IMR-90 (cell line): ENCODE data around the gene CCDC9. TPM values are rescaled to one million over a fixed set of nuclear protein-coding genes. Genes with fewer than 3 reads are reported as not detected.

Experiments used
- ATAC-seq: fragments of 200-7000 bp; cut with Tn5 transposase; 2 replicates; pipeline ENCODE4 v1.9.1; 2020; ENCODE audit warnings: low read depth, mild to moderate bottlenecking, moderate library complexity
- BruUV-seq: library from RNA; stranded (reverse); fragments of 400-500 nt; replicated peaks from 2 replicates; lab custom pipeline; 2021; lab: Mats Ljungman, UMichigan
- CTCF ChIA-PET: fragments of 300-600 bp; formaldehyde crosslinking; extraction: SDS; loops from one replicate; lab custom pipeline; 2021; ENCODE audit warnings: antibody characterized with exemption; lab: Yijun Ruan, JAX
- POLR2A ChIA-PET: fragments of 300-600 bp; sonication (Branson Sonifier 250); formaldehyde crosslinking; loops from one replicate; lab custom pipeline; 2022; ENCODE audit warnings: antibody characterized with exemption; ENCODE audit not compliant: unreplicated experiment; lab: Charles Lee
- DNase-seq: peaks from one replicate; pipeline ENCODE4 v3.0.0; 2013
- H2AFZ ChIP-seq: replicated peaks from 2 replicates; pipeline ENCODE3; 2013; ENCODE audit warnings: low read length, mild to moderate bottlenecking; ENCODE audit not compliant: poor library complexity
- H2AK5ac ChIP-seq: 2 replicates; pipeline ENCODE4 v1.6.1; 2013; ENCODE audit warnings: low read depth, low read length, inconsistent platforms
- H2AK9ac ChIP-seq: replicated peaks from 2 replicates; pipeline ENCODE3; 2013; ENCODE audit warnings: mild to moderate bottlenecking, low read depth, low read length, moderate library complexity; ENCODE audit not compliant: poor library complexity
- H2BK120ac ChIP-seq: 2 replicates; pipeline ENCODE4 v1.6.1; 2013; ENCODE audit warnings: low read depth, low read length, inconsistent platforms
- H2BK15ac ChIP-seq: 3 replicates; pipeline ENCODE4 v1.6.1; 2013; ENCODE audit warnings: low read depth, low read length, inconsistent platforms
- H2BK20ac ChIP-seq: 2 replicates; pipeline ENCODE4 v1.6.1; 2013; ENCODE audit warnings: low read depth, mild to moderate bottlenecking, inconsistent platforms, low read length, moderate library complexity
- H2BK5ac ChIP-seq: 2 replicates; pipeline ENCODE4 v1.6.1; 2013; ENCODE audit warnings: mild to moderate bottlenecking, low read depth, low read length, inconsistent platforms; ENCODE audit not compliant: poor library complexity, severe bottlenecking
- H3K14ac ChIP-seq: replicated peaks from 2 replicates; pipeline ENCODE4 v1.6.1; 2013; ENCODE audit warnings: low read depth, low read length, inconsistent platforms
- H3K18ac ChIP-seq: 2 replicates; pipeline ENCODE4 v1.6.1; 2013; ENCODE audit warnings: low read depth, low read length, control low read depth
- H3K23ac ChIP-seq: 2 replicates; pipeline ENCODE4 v1.6.1; 2013; ENCODE audit warnings: low read depth, low read length, inconsistent platforms
- H3K27ac ChIP-seq: 2 replicates; pipeline ENCODE4 v1.5.1; 2013; ENCODE audit warnings: mild to moderate bottlenecking, control low read depth, low read length; ENCODE audit not compliant: insufficient read depth
- H3K27me3 ChIP-seq: 2 replicates; pipeline ENCODE4 v1.6.1; 2013; ENCODE audit warnings: low read length; ENCODE audit not compliant: control insufficient read depth, insufficient read depth
- H3K36me3 ChIP-seq: 2 replicates; pipeline ENCODE4 v1.6.1; 2013; ENCODE audit warnings: low read length, mixed read lengths; ENCODE audit not compliant: control insufficient read depth, insufficient read depth
- H3K4ac ChIP-seq: 2 replicates; pipeline ENCODE4 v1.6.1; 2013; ENCODE audit warnings: low read depth, low read length, inconsistent platforms
- H3K4me1 ChIP-seq: 2 replicates; pipeline ENCODE4 v1.6.1; 2013; ENCODE audit warnings: low read length, mixed read lengths; ENCODE audit not compliant: control insufficient read depth, insufficient read depth
- H3K4me2 ChIP-seq: 2 replicates; pipeline ENCODE4 v1.6.1; 2013; ENCODE audit warnings: low read depth, mild to moderate bottlenecking, control low read depth, low read length, moderate library complexity
- H3K4me3 ChIP-seq: 2 replicates; pipeline ENCODE4 v1.5.1; 2013; ENCODE audit warnings: low read depth, mild to moderate bottlenecking, control low read depth, low read length, moderate library complexity; ENCODE audit not compliant: insufficient read depth
- H3K56ac ChIP-seq: 2 replicates; pipeline ENCODE4 v1.6.1; 2013; ENCODE audit warnings: low read length, inconsistent platforms; ENCODE audit not compliant: insufficient read depth; ENCODE audit errors: extremely low read depth
- H3K79me1 ChIP-seq, 2 experiments: 2 replicates each; pipeline ENCODE4 v1.6.1; 2013; ENCODE audit warnings: low read length in 2 of 2, inconsistent platforms in 1 of 2, low read depth in 1 of 2
- H3K9ac ChIP-seq: 2 replicates; pipeline ENCODE4 v1.6.1; 2013; ENCODE audit warnings: low read depth, low read length, control low read depth
- H3K9me1 ChIP-seq: 2 replicates; pipeline ENCODE4 v1.6.1; 2013; ENCODE audit warnings: low read length, inconsistent platforms; ENCODE audit not compliant: insufficient read depth
- H3K9me3 ChIP-seq: 2 replicates; pipeline ENCODE4 v1.6.1; 2013; ENCODE audit warnings: low read length; ENCODE audit not compliant: control insufficient read depth, insufficient read depth
- H4K20me1 ChIP-seq: 2 replicates; pipeline ENCODE4 v1.6.1; 2013; ENCODE audit warnings: low read length, inconsistent platforms; ENCODE audit not compliant: insufficient read depth
- H4K5ac ChIP-seq: 2 replicates; pipeline ENCODE4 v1.6.1; 2013; ENCODE audit warnings: mild to moderate bottlenecking, low read depth, low read length, control low read depth
- H4K8ac ChIP-seq, 2 experiments: 2 replicates each; pipeline ENCODE4 v1.6.1; 2013; ENCODE audit warnings: low read depth in 2 of 2, low read length in 2 of 2, control low read depth in 1 of 2, inconsistent platforms in 1 of 2
- H4K91ac ChIP-seq: 2 replicates; pipeline ENCODE4 v1.6.1; 2013; ENCODE audit warnings: low read depth, low read length, inconsistent platforms; ENCODE audit not compliant: insufficient read depth
- BHLHE40 ChIP-seq: fragments of 150-350 bp; IDR thresholded peaks from 2 replicates; pipeline ENCODE4 v1.6.1; 2016; ENCODE audit warnings: mild to moderate bottlenecking, low read depth, low read length
- CEBPB ChIP-seq: IDR thresholded peaks from 2 replicates; pipeline ENCODE4 v1.6.1; 2012; ENCODE audit warnings: low read depth, low read length, improper control_type of control experiment
- CHD1 ChIP-seq: IDR thresholded peaks from 2 replicates; pipeline ENCODE4 v1.6.1; 2012; ENCODE audit warnings: low read depth, low read length, improper control_type of control experiment
- ELK1 ChIP-seq: fragments of 150-350 bp; IDR thresholded peaks from 2 replicates; pipeline ENCODE4 v1.6.1; 2016; ENCODE audit warnings: low read depth, mild to moderate bottlenecking, low read length, moderate library complexity, borderline replicate concordance
- FOS ChIP-seq: fragments of 150-350 bp; IDR thresholded peaks from 2 replicates; pipeline ENCODE4 v1.6.1; 2016; ENCODE audit warnings: low read depth, low read length
- MAFK ChIP-seq: IDR thresholded peaks from 2 replicates; pipeline ENCODE4 v1.6.1; 2012; ENCODE audit warnings: low read depth, low read length, improper control_type of control experiment
- MAZ ChIP-seq: IDR thresholded peaks from 2 replicates; pipeline ENCODE4 v1.6.1; 2012; ENCODE audit warnings: low read depth, mild to moderate bottlenecking, low read length, improper control_type of control experiment, moderate library complexity, borderline replicate concordance
- MXI1 ChIP-seq: IDR thresholded peaks from 2 replicates; pipeline ENCODE4 v1.6.1; 2012; ENCODE audit warnings: low read depth, mild to moderate bottlenecking, low read length, moderate library complexity, borderline replicate concordance
- NFE2L2 ChIP-seq: fragments of 150-350 bp; IDR thresholded peaks from 2 replicates; pipeline ENCODE4 v1.6.1; 2016; ENCODE audit warnings: low read depth, mild to moderate bottlenecking, low read length
- POLR2A ChIP-seq: IDR thresholded peaks from 2 replicates; pipeline ENCODE4 v1.6.1; 2012; ENCODE audit warnings: mild to moderate bottlenecking, low read depth, low read length
- SMC3 ChIP-seq: fragments of 150-350 bp; IDR thresholded peaks from 2 replicates; pipeline ENCODE4 v1.6.1; 2016; ENCODE audit warnings: low read depth, mild to moderate bottlenecking, antibody characterized with exemption, low read length, moderate library complexity
- WGBS, 2 experiments: methylation state at CpG; one replicate each; pipeline versions ENCODE4 v1.1.5 to v1.1.7; 2013; ENCODE audit warnings: missing lambda C conversion rate in 2 of 2; ENCODE audit not compliant: insufficient read length in 1 of 2; ENCODE audit errors: extremely low coverage in 2 of 2; 5-methylcytosine and 5-hydroxymethylcytosine counted together
- dilution Hi-C: fragments of 300-500 bp; cut with HindIII; formaldehyde crosslinking; loops from one replicate; pipeline ENCODE4 v1.14.3; 2018; ENCODE audit warnings: low sequenced_read_pairs; ENCODE audit not compliant: unreplicated experiment
- in situ Hi-C: fragments of 300-500 bp; cut with MboI; formaldehyde crosslinking; loops from 3 replicates; pipeline ENCODE4 v1.14.3; 2019; ENCODE audit warnings: low sequenced_read_pairs, inconsistent platforms, mixed read lengths
- intact Hi-C: fragments of 100-400 bp; cut with micrococcal nuclease; formaldehyde crosslinking; loops from 2 replicates; pipeline ENCODE4 v1.10.0; 2022
- polyA plus RNA-seq, 3 experiments: library from polyadenylated mRNA; depleted of rRNA; stranded (reverse); fragments of >200 nt; gene quantifications; 2 replicates each; pipeline ENCODE4 v1.2.3, GENCODE V29; 2012; ENCODE audit warnings: low replicate concordance in 1 of 3
- total RNA-seq: library from RNA; depleted of rRNA; stranded (reverse); fragments of >200 nt; gene quantifications from 2 replicates; pipeline ENCODE4 v1.2.3, GENCODE V29; 2012
- TF ChIP-seq, protein P1 (sequence below): conservative IDR thresholded peaks from 2 replicates; pipeline ENCODE4 v1.5.1; 2012; ENCODE audit warnings: mild to moderate bottlenecking, low read depth, low read length, improper control_type of control experiment
- TF ChIP-seq, protein P2 (sequence below): fragments of 150-350 bp; IDR thresholded peaks from 2 replicates; pipeline ENCODE4 v1.6.1; 2017; ENCODE audit warnings: mild to moderate bottlenecking, antibody characterized with exemption, low read length, low read depth

The CCDC9 gene
- total and polyA plus RNA-seq, 2 of the 4 experiments (the other 2 are of a cell fraction) = 2.9 to 8.6 TPM

DNA sequence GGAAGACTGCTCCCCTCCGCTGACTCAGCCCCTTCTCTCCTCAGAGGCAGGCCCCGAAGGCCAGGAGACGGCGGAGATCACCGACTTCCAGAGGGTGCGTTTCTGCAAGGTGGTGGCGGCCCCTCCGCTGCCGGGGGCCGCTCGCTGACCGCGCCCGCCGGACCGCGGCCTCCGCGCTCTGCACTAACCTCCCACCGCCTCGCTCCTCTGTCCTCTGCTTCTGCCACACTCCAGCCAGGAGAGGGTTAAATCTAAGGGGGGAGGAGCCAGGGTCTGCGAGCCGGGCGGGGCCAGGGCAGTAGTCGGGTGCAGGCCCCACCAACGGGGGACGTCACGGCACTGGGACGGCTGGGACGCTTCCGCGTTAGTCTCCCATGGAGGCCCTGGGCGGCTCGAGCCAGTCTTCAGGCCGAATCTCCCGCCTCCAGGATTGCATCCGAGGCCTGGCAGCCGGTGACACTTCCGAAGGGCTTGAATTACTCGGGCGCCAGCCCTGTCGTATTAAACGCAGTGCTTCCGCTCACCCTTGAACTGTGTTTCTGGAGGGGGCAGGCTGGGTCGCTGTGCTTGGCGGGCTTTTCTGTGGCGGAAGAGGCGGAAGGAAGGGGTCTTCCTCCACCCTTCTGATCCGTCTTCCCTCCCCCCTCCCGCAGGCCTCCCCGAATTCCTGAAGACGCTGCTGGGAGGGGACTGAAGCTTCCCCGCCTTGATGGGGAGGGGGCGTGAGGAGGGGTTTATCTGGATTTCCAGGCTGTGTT lies 17.2 kb downstream of the CCDC9 start:
- peaks cover 27% of the 10 kb centered on the region for H3K36me3 ChIP-seq
- 0% methylated on average over 2 of the region's 54 CpGs; no CpG with 5 or more reads in 1 of the 2 experiments for WGBS, 2 experiments
- peaks cover 13% of the 10 kb centered on the region for H3K9me1 ChIP-seq
- ChIA-PET CTCF (no interaction called here), POLR2A (interaction anchor here (0.6 to 1.0 kb wide), 2 partner anchors 17 to 83 kb away, joined by 3 to 5 read pairs; no protein-coding TSS in a partner anchor)
- peaks cover 14% of the 10 kb centered on the region for H3K4me1 ChIP-seq
- H2AK5ac ChIP-seq = peak overlapping the region; percentile 83
- H3K18ac ChIP-seq = peak overlapping the region; percentile 48; the same call in 1 of the 2 replicates
- H2BK20ac ChIP-seq = no peak overlapping the region
- H3K79me1 ChIP-seq = peaks cover 3 to 37% of the 10 kb centered on the region in 2 experiments; a peak in 3 of 4 replicates
- H3K4me3 ChIP-seq = peak overlapping the region; percentile 58
- peak overlapping the region; percentile 83 for H4K91ac ChIP-seq
- H3K14ac ChIP-seq = peak overlapping the region; percentile 85
- peak overlapping the region; percentile 91 to 94 for H4K8ac ChIP-seq
- peak overlapping the region; percentile 62 for H4K5ac ChIP-seq
- H2AFZ ChIP-seq = peak overlapping the region; percentile 90
- BruUV-seq = no TSS peak
- H3K4me2 ChIP-seq = peak overlapping the region; percentile 93
- H3K27me3 ChIP-seq = no peaks in the 10 kb centered on the region
- H2BK5ac ChIP-seq = peak overlapping the region; percentile 81
- DNase-seq (peak; percentile 90), ATAC-seq (peak; percentile 74)
- dilution Hi-C loops = no loop called here
- H4K20me1 ChIP-seq = peaks cover 20% of the 10 kb centered on the region
- intact Hi-C loops = loop anchor here (1.0 kb wide), 1 partner anchor 16 kb away; no protein-coding TSS in a partner anchor
- H2AK9ac ChIP-seq = peak overlapping the region; percentile 98
- H3K27ac ChIP-seq = peak overlapping the region; percentile 94
- H2BK120ac ChIP-seq = peak overlapping the region; percentile 51
- TF ChIP-seq FOS (no peak), SMC3 (no peak), CEBPB (0 out of 2 replicates have a peak, but pooled peaks have one; percentile 9), NFE2L2 (no peak), MXI1 (no peak), MAFK (peak; percentile 43), CHD1 (peak; percentile 79; the same call in 1 of the 2 replicates), POLR2A (peak; percentile 84), BHLHE40 (peak; percentile 70), MAZ (peak; percentile 71; the same call in 1 of the 2 replicates), ELK1 (no peak)
- TF ChIP-seq, protein P1, sequence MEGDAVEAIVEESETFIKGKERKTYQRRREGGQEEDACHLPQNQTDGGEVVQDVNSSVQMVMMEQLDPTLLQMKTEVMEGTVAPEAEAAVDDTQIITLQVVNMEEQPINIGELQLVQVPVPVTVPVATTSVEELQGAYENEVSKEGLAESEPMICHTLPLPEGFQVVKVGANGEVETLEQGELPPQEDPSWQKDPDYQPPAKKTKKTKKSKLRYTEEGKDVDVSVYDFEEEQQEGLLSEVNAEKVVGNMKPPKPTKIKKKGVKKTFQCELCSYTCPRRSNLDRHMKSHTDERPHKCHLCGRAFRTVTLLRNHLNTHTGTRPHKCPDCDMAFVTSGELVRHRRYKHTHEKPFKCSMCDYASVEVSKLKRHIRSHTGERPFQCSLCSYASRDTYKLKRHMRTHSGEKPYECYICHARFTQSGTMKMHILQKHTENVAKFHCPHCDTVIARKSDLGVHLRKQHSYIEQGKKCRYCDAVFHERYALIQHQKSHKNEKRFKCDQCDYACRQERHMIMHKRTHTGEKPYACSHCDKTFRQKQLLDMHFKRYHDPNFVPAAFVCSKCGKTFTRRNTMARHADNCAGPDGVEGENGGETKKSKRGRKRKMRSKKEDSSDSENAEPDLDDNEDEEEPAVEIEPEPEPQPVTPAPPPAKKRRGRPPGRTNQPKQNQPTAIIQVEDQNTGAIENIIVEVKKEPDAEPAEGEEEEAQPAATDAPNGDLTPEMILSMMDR = 0 out of 2 replicates have a peak, but pooled peaks have one; percentile 16
- TF ChIP-seq, protein P2, sequence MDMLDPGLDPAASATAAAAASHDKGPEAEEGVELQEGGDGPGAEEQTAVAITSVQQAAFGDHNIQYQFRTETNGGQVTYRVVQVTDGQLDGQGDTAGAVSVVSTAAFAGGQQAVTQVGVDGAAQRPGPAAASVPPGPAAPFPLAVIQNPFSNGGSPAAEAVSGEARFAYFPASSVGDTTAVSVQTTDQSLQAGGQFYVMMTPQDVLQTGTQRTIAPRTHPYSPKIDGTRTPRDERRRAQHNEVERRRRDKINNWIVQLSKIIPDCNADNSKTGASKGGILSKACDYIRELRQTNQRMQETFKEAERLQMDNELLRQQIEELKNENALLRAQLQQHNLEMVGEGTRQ = no peak
- peak overlapping the region; percentile 88 for H3K56ac ChIP-seq
- in situ Hi-C loops = no loop called here
- H3K4ac ChIP-seq = peak overlapping the region; percentile 90
- H2BK15ac ChIP-seq = peak overlapping the region; percentile 37; the same call in 1 of the 3 replicates
- no peaks in the 10 kb centered on the region for H3K9me3 ChIP-seq
- H3K9ac ChIP-seq = peak overlapping the region; percentile 85
- H3K23ac ChIP-seq = peak overlapping the region; percentile 86
